ENCODE measurements around the gene TARBP2.

The TARBP2 gene, protein sequence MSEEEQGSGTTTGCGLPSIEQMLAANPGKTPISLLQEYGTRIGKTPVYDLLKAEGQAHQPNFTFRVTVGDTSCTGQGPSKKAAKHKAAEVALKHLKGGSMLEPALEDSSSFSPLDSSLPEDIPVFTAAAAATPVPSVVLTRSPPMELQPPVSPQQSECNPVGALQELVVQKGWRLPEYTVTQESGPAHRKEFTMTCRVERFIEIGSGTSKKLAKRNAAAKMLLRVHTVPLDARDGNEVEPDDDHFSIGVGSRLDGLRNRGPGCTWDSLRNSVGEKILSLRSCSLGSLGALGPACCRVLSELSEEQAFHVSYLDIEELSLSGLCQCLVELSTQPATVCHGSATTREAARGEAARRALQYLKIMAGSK

DNA sequence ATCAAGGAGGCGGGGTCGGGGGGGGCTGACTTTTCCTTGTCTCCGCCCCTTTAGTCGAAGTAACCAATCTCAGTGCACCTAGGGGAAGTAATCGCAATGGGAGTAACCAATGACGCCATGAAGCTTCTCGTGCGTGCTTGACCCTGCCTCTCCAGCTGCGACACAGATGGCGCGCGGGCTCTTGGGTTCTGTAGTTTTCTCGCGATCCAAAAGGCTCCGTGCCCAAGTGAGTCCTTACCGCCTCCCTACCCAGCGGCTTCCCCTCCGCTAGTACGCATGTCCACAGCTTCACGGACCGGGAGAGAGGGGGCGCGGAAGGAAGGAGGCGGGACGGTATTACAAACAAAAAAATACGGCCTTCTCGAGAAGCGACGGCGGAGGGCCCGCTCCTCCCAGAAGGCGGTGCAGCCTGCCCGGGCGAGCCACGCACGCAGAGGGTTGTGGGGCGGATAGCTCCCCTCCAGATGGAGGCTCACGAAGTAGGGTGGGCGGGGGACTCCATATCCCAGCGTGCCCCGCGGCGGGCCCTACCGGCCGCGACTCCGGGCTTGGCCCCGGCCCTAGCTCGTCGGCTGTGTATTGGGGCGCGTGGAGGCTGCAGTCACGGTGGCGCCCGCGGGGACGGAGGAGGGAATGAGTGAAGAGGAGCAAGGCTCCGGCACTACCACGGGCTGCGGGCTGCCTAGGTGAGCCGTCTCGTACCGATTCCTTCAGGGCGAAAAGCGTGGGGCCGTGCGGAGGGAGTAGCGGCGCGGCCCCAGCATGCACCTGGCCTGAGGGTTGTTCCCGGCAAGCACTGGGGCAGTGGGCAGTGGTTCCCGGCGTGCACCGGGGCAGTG lies at the start of gene TARBP2:
TSS of gene TARBP2 (plus strand) at position 508 of the 839 bp plus-strand sequence. CDS start at position 634, 126 bp downstream.
- peak; percentile 99 for DNase-seq

DNA sequence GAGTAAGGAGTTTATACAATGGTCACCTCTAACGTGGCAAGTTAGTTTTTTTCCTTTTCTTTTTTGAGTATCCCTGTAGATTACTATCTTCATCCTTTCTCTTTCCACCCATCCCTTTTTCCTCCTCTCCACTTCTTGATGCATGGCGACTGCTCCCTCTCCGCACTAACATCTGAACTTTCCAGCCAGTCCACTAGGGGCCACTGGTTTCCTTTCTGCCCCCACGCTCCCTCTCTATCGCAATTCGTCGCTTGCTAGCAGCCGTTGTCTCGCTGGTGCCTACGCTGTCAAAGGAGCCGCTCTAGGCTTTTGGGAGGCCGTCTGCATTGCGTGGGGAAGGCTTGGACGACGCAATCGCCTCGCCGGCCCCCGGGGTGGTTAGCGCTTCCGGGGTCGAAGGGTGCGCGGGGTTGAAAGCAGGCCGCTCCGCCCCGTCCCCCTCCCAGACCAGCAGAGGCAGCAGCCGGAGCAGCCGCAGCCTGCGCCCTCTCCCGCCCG lies 49.4 kb upstream of the TARBP2 start, which contains the start of gene PCBP2:
TSS of gene PCBP2 (plus strand) at position 442 of the 498 bp plus-strand sequence. CDS start 2,699 bp downstream, outside the sequence.
- peak; percentile 98 to 99 for DNase-seq

DNA sequence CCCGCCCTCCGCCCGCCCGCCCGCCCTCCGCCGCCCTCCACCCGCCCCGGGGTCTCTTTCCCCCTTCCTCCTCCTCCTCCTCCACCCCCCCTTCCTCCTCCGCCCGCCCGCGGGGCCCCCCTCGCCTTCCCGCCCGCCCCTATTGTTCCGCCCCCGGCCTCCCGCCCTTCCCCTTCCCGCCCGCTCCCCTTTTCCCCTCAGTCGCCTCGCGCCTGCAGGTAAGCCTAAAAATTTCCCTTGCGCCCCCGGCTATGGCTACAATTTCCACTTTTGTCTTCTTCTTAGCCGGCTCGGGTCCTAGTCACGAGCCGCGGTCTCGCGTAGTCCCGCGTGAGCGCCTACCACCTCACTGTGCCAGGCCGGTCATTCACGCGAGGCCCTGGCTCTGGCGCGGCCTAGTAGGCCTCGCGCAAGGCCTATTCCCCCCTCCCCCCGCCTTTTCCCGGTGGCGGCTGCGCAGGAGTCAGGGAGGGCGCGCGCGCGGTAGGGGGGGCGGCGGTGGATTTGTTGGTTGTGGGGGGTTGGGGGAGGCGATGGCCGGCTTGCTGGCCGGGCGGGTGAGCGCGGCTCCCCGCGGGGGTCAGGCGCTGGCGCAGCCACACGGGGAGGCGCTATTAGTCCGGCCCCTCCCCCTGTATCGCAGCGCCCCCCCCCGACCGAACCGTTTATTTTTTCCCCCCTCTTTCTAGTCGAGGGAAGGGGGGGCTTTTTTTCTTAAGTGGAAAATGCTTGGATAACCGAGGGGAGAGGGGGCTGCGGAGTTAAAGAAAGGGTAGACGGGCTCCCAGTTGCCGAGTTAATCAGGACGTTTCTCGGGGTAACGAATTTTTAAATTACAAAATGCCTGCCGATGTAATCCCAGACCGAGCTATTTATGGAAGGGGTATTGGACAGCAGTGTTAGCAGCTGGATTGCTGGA lies 48.7 kb upstream of the TARBP2 start:
- peak in 1 of 2 experiments; percentile 13 for DNase-seq

DNA sequence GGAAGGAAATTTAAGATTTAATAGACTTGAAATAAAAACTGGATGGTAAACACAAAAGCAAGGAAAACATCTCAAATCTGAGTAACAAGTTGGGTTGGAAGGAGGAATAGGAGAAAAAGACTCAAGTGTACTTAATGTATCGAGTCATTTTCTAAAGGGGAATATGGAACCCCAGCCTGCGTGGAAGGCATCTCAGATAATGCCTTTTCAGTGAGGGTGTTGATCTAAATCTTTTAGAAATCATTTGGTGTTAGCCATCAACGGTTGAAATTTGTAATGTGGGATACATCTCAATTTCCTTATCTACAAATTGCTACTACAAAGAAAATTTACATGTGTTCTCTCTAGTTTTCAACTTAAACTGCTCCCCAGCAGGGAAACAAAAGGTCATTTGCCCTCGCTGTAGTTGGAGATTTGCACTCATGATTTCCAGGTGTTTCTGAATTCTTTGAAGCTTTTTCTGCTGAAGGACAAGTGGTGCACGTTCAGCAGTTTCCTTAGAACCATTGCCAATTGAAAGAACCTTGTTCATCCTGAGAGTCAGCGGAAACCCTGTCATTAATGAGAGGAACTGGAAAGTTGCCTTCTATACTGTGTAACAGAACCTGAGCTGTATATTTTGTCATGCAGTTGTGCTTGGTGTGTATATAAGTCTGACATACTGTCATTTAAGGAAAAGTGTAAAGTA lies 47.0 kb upstream of the TARBP2 start:
- no peak for DNase-seq

DNA sequence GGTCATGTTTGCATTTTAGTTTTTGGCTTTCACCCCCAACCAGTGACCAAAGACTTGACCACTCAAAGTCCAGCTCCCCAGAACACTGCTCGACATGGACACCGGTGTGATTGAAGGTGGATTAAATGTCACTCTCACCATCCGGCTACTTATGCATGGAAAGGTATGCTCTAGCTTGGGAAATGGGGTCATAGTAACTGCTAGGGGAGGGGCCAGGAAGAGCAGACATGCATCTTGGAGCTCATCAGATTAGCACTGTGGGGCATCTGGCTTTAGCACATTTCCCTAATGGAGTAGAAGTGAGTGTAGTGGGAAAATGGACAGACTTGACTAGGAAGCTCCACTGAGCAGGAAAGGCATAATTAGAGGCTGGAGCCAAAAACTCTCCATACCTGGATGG lies 46.4 kb upstream of the TARBP2 start:
- DNase-seq, result peak; percentile 73 to 79

DNA sequence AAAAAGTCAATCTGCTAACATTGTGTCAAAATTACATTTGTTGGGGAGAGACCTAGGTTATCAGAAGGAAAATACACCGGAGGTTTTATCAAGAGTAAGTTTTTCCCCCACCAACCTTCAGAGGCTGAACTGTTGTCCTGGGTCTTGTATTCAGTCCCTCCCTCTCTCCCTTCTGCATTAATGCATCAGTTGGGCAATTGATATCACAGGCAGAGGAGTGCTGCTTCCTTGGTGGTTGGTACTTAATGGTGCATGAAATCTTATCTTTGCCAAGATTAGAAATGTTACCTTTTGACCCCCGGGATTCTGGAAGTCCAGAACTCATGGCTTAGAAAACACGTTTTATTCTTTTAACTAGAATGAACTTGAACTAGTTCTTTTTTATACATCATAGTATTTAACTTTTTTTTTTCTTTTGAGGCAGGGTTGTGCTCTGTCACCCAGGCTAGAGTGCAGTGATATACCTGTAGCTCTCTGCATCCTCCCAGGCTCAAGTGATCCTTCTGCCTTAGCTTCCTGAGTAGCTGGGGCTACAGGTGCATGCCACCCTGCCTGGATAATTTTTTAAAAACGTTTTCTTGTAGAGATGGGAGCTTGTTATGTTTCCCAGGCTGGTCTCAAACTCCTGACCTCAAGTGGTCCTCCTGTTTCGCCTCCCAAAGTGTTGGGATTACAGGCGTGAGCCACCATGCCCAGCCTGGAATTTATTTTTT lies 44.3 kb upstream of the TARBP2 start:
- no peak for DNase-seq

DNA sequence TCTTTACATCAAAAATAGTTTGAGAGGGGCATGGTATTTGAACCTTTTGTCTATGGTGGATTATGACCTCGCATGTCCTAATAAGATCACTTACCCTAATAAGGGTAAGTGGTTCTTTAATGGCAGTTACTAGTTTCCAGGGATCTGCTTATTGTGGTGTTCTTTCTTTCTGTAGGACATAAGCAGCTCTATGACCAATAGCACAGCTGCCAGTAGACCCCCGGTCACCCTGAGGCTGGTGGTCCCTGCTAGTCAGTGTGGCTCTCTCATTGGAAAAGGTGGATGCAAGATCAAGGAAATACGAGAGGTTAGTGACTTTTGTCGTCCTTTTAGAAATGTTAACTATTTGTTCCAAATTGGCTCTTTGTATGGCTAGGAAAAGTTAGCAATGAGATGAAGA lies 42.0 kb upstream of the TARBP2 start:
- DNase-seq, result no peak

DNA sequence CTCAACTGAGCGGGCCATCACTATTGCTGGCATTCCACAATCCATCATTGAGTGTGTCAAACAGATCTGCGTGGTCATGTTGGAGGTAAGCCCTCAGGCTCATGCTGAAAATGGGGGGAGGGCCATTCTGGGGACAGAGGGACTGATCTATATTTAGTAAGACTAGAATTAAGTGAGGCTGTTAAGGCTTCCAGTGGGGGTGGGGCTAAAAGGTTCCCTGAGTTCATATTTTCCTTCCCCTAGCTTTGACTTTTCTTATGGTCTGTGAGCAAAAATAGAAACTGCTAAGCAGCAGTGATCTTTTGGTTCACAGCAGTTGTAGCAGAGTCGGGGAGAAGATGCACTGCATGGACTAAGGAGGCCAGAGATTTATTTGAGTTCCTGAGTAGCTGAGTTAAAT lies 40.0 kb upstream of the TARBP2 start:
- no peak for DNase-seq

DNA sequence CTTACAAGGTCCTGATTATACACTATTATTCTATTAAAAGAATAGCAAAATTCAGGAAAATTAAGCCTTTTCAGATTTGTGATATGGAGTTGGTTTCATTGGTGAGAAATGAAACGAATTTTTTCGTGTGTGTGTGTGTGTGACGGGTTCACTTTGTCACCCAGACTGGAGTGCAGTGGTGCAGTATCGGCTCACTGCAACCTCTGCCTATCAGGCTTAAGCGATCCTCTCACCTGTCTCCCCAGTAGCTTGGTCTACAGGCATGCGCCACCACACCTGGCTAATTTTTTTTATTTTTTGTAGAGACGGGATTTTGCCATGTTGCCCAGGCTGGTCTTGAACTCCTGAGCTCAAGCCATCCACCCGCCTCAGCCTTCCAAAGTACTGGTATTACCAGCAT lies 39.5 kb upstream of the TARBP2 start:
- DNase-seq, result no peak

DNA sequence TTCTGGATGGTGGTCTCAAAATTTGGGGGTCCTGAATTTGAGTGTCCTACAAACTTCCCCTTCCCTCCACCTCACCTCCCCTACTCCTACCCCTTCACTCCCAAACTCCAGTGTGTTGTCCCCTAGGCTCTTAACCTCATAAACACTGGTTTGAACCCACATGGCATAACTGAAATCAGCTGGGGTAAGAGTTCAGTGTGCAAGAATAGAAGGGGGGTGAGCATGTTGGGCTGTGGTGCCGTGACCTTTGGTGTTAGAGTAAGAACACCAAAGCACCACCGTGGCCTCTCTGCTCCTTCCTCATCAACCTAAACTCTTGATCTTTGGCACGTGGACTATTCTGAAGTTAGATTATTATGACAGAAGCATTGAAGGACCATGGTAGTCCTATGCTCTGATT lies 38.1 kb upstream of the TARBP2 start:
- DNase-seq, result no peak

DNA sequence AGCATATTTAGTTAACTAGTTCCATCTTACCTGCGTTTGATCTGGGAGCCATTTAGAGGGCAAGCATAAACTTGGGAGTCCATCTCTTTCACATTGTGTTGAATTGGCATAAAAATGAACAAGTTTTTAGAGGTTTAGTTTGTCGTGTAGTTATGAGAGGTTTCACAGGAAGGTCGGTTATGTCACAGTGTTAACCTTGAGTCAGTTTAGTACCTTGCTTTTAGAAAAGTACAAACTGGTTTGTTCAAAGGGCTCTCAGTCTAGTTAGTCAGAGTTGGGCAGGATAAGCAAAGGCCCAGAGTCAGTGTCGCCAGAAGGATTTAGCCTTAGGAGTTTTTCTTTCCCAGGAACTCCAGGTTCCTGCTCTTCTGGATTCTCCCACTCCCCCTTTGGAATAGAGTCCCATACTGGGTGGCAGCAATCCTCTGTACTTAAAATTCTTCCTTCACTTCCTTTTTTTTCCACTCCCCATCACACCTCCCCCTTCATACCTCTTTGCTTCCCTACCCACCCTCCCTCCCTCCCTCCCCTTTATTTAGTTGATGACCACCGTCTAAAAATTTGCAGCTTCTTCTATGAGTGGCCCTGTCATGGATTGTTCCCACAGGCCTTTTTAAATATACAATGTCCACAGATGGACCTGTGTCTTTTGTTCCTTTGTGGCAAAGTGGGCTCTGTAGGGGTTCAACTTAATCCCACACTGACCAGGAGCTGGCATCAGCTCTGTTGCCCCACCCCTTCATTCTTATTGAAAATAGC lies 37.1 kb upstream of the TARBP2 start:
- DNase-seq, result no peak

DNA sequence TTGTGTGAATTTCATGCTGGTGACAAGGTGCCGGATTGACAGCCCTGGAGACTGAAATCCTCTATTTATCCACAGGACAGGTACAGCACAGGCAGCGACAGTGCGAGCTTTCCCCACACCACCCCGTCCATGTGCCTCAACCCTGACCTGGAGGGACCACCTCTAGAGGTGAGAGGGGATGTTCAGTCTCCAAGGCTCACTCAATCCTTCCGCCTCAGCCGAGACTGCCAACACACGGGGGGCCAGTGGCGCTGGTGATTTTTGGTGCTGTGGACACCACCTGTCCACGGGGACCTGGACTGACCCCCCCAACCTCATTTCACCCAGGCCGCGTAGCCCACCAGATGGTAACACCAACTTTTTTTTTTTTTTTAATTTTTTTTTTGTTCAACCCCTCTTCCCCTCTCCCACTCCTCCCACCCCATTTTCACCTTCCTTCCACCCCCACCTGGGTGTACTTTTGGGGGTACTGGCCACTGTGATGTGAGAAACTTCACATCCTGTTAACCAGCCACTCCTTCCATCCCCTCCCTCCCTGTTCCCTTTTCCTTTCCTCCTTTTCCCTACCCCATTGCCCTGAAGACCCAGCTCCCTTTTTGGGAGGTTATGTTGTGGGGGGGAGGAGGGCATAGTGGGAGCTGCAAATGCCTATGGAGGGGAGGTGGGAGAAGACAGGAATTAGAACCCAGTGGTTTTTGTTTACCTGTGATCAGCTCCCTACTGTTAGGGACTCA lies 36.2 kb upstream of the TARBP2 start:
- DNase-seq, result no peak

DNA sequence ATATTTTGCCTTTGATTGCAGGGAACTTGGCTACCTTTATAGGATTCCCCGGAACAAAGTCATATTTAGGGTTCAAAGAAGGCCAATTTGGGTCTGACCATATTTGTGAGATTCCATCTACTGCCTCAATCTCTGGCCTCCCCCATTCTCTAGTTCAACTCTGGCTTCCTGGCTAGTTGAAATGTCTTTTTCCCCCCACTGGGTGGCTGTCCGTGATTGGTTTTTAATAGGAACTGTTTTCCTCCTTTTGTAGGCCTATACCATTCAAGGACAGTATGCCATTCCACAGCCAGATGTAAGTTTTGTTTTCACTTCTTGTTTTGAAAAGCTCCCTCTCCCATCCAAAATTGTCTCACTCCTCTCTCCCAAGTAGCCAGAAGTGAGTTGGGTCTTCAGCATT lies 35.4 kb upstream of the TARBP2 start:
- DNase-seq, result no peak

DNA sequence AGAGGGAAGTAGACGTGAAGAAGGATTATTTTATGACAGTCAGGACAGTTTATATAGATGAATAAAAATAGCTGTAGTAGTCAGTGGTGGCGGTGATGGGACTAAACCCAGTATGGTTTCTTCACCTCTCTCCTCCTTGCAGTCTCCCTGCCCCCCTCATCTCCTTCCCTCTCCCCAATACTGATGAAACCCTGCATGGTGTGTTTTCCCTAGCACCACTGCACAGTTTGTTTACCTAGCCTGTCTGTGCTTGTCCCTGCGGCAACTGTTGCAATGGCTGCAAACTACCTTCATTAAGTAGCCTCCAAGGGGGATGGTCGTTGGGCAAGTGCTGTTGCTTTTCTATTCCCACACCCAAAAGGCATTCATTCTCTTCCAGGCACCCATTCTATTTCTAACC lies 34.4 kb upstream of the TARBP2 start:
- DNase-seq, result no peak

DNA sequence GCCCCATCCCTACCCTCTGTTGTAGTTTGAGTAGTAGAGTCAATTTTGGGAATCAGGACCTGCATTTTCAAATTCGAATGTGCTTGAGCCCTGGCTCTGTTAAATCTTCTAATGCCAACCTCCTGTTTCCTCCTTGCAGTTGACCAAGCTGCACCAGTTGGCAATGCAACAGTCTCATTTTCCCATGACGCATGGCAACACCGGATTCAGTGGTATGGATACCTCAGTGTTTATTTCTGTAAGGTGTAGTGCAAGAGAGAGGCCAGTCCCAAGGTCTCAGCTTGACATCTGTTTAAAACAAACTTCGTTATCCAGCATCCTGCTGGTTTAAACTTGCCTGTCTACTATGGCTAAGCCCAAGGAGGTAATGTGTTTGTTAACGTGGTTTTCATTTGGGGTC lies 34.0 kb upstream of the TARBP2 start:
- no peak for DNase-seq

DNA sequence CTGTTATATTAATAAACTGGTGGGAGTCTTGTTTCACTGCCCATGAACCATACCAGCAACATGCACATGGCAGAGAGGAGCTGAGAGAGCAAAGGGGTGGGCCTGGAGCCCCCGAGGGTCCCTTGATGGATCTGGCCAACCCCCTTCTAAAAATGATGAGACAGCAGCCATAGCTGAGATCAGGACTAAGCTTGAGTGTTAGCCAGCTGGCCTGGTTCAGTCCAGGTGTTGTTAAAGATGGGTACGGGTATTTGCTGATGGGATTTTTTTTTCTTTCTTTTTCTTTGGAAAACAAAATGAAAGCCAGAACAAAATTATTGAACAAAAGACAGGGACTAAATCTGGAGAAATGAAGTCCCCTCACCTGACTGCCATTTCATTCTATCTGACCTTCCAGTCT lies 33.2 kb upstream of the TARBP2 start:
- DNase-seq, result no peak

DNA sequence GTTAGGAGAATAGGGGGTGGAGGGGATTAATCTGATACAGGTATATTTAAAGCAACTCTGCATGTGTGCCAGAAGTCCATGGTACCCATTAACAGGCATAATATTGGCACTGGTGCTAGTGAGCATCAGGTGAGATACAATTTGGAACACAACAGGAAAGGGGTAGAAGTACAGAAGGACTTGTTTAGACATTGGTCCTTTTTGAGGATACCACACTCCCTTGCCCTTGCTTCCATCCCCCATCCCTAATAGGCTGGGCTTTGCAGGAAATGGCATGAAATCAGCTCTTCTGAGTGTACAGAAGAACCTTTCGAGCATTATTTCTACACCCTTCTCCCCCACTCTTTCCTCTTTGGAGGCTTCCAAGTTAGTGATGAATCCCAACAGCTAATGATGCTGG lies 32.8 kb upstream of the TARBP2 start:
- no peak for DNase-seq

DNA sequence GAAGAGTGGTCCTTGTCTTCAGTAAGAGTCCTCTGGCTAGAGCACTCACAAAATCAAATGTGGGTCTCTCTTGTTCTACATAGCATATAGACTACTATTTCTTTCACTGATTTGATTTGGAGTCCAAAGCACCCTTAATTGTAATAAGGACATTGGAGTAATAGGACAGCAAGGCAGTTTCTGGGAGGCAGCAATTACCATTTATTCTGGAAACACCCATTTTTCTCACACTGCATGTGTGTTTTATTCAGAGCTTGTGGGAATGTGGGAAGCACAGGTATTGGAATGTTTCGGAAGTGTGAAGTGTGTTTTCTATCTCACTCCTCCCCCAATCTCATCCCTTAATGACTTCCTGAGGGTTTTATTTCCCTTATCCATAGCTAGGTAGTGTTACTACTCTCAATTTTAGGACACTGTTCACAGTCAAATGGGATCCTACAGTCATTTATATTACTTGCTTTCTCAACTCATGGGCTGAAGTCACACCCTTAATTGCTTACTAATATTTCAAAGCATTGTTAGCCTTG lies 29.0 kb upstream of the TARBP2 start:
- no peak for DNase-seq

DNA sequence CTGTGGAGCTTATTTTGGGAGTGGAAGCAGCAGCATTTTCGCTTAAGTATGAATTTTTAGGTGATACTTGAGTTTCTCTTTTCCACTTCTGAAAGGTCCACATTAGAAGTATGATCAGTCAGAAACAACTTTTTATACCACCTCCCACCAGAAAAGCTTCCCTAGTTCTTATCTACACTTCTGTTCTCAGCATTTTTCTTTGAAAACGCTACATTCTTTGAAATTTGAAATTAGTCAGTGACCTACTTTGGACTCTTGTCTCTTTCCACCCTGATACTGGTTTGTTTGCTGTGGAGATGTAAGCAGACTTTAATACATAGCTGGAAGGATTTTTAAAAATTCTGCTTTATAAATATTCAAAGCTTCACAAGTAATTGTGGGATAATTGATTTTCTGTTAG lies 27.0 kb upstream of the TARBP2 start:
- no peak for DNase-seq

DNA sequence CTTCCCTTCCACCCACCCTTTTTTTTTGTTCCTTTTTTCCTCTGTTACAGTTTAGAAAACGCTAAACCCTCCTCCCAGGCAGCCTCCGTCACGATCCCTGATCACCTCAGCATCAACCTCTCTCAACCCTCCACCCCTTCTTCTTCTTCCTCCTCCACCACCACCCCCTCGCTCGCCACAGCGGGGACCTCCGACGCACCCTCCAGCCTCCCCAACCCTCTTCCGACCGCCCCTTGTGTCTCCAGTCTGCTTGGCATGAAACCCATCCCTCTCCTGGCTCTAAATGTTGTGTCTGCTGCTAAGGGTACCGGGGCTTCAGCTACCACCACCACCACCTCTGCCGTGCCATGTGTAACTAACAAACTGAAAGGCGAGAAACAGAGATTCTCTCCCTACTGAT lies 26.3 kb upstream of the TARBP2 start:
- DNase-seq, result no peak

Data from cerebellar nuclear complex (tissue), 1 donor.